B cell (primary cell): ENCODE measurements around the gene MRTFA.

Experiments used
- EZH2 ChIP-seq: IDR thresholded peaks from 2 replicates; pipeline ENCODE4 v1.6.1; 2012; ENCODE audit warnings: borderline replicate concordance, low read depth, mild to moderate bottlenecking, moderate library complexity, low read length; ENCODE audit not compliant: insufficient read depth, poor library complexity, severe bottlenecking
- TF ChIP-seq, protein P1 (sequence below): fragments of 200-600 bp; IDR thresholded peaks from one replicate; pipeline ENCODE4 v1.8.0; 2022; ENCODE audit warnings: antibody characterized with exemption, mild to moderate bottlenecking

DNA sequence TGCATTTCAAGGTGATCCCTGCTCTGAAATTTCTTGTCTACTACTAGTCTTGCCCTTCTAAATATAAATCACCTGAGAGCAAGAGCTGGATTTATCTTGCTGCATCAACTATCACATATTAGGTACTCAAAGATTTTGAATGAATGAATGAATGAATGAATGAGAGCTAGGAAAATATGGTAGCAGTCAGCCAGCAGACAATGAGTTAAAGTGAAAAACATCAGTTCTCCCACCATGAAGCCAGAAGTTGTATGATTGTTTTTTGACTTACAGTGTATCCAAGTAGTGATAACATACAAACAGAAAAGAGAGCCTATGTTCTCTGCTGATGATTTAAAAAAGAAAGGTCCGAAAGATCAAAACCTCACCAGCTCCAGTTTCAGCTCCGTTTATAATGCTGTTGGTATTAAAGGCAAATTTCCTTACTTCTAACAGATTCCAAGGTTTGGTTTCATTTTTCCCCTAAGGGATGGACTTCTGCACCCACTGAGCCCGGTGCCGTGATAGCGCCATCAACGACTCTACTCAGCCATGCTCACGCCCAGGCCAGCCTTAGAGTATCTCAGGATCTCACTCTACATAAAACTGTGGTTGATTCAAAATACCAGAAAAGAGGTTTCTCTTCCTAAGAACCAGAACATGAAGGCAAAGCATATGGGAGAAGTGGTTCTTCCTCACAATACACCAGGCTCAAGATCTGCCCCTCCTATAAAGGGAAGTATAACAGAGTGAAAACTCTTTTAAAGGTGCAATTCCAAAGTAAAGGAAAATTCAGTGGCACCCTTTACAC is 174.1 kb downstream of the MRTFA start:
- TF ChIP-seq, protein P1, sequence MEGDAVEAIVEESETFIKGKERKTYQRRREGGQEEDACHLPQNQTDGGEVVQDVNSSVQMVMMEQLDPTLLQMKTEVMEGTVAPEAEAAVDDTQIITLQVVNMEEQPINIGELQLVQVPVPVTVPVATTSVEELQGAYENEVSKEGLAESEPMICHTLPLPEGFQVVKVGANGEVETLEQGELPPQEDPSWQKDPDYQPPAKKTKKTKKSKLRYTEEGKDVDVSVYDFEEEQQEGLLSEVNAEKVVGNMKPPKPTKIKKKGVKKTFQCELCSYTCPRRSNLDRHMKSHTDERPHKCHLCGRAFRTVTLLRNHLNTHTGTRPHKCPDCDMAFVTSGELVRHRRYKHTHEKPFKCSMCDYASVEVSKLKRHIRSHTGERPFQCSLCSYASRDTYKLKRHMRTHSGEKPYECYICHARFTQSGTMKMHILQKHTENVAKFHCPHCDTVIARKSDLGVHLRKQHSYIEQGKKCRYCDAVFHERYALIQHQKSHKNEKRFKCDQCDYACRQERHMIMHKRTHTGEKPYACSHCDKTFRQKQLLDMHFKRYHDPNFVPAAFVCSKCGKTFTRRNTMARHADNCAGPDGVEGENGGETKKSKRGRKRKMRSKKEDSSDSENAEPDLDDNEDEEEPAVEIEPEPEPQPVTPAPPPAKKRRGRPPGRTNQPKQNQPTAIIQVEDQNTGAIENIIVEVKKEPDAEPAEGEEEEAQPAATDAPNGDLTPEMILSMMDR, result no peak
- no peak for TF ChIP-seq EZH2
